Ectodermal cell (in vitro differentiated cells): Measurements from ENCODE around the gene UQCR11.

Experiments used
- H3K27ac ChIP-seq: 2 replicates; pipeline ENCODE4 v1.7.0; 2013; ENCODE audit warnings: mild to moderate bottlenecking, low read depth, low read length; ENCODE audit not compliant: insufficient read depth, poor library complexity, severe bottlenecking
- H3K27me3 ChIP-seq: 2 replicates; pipeline ENCODE4 v1.7.0; 2013; ENCODE audit warnings: mild to moderate bottlenecking, low read length; ENCODE audit not compliant: insufficient read depth, control insufficient read depth, poor library complexity, severe bottlenecking
- H3K36me3 ChIP-seq: one replicate; pipeline ENCODE4 v1.7.0; 2013; ENCODE audit warnings: low read length; ENCODE audit not compliant: control insufficient read depth, insufficient read depth
- H3K4me1 ChIP-seq: one replicate; pipeline ENCODE4 v1.7.0; 2013; ENCODE audit warnings: low read length; ENCODE audit not compliant: control insufficient read depth, insufficient read depth
- H3K4me3 ChIP-seq: 2 replicates; pipeline ENCODE4 v1.7.0; 2013; ENCODE audit warnings: low read depth, low read length, control low read depth; ENCODE audit not compliant: insufficient read depth
- H3K9me3 ChIP-seq: 2 replicates; pipeline ENCODE4 v1.7.0; 2013; ENCODE audit warnings: mild to moderate bottlenecking, low read length, moderate library complexity; ENCODE audit not compliant: control insufficient read depth
- WGBS, 2 experiments: methylation state at CpG; one replicate each; pipeline ENCODE4 v1.1.7; 2013; ENCODE audit warnings: missing lambda C conversion rate in 2 of 2; 5-methylcytosine and 5-hydroxymethylcytosine counted together

Gene UQCR11

GRCh38 chr19:1554968-1555367 lies 50.3 kb downstream of the UQCR11 start:
- Histone ChIP-seq H3K4me3 (no peak overlapping the region), H3K27ac (no peak overlapping the region), H3K27me3 (no peaks in the 10 kb centered on the region), H3K36me3 (peaks cover 7% of the 10 kb centered on the region), H3K4me1 (peaks cover 5% of the 10 kb centered on the region), H3K9me3 (no peaks in the 10 kb centered on the region)
- WGBS, 2 experiments: 91% methylated on average over 24 of the region's 24 CpGs

GRCh38 chr19:1553415-1553814 lies 51.8 kb downstream of the UQCR11 start:
- peaks cover 7% of the 10 kb centered on the region for H3K36me3 ChIP-seq
- H3K4me1 ChIP-seq: peaks cover 1% of the 10 kb centered on the region
- no peak overlapping the region for H3K27ac ChIP-seq
- H3K4me3 ChIP-seq: no peak overlapping the region
- 87 to 91% methylated on average over 10 of the region's 10 CpGs for WGBS, 2 experiments
- H3K27me3 ChIP-seq: no peaks in the 10 kb centered on the region
- H3K9me3 ChIP-seq: no peaks in the 10 kb centered on the region

GRCh38 chr19:1551068-1552040 lies 53.9 kb downstream of the UQCR11 start:
- Histone ChIP-seq H3K4me3 (no peak overlapping the region), H3K36me3 (peaks cover under 1% of the 10 kb centered on the region), H3K27me3 (no peaks in the 10 kb centered on the region), H3K9me3 (no peaks in the 10 kb centered on the region), H3K4me1 (no peaks in the 10 kb centered on the region), H3K27ac (no peak overlapping the region)
- 89 to 92% methylated on average over 16 to 17 of the region's 17 CpGs for WGBS, 2 experiments

GRCh38 chr19:1549332-1549945 lies 55.8 kb downstream of the UQCR11 start:
- WGBS, 2 experiments: 81 to 86% methylated on average over 4 of the region's 4 CpGs

More at GRCh38 chr19:1549332-1549945, 55.8 kb downstream of the UQCR11 start:
- no peaks in the 10 kb centered on the region for H3K36me3 ChIP-seq
- no peak overlapping the region for H3K4me3 ChIP-seq
- no peaks in the 10 kb centered on the region for H3K9me3 ChIP-seq
- no peaks in the 10 kb centered on the region for H3K4me1 ChIP-seq
- H3K27ac ChIP-seq: no peak overlapping the region
- H3K27me3 ChIP-seq: peaks cover 13% of the 10 kb centered on the region
